HUES64 (cell line): ENCODE measurements around the gene HMCN1.

ENCODE experiments used
- H3K27ac ChIP-seq: 2 replicates; pipeline ENCODE4 v1.7.0; 2013; ENCODE audit warnings: low read depth, low read length, inconsistent platforms
- H3K27me3 ChIP-seq: 2 replicates; pipeline ENCODE4 v1.6.1; 2013; ENCODE audit warnings: mild to moderate bottlenecking, low read length; ENCODE audit not compliant: insufficient read depth
- H3K36me3 ChIP-seq: 2 replicates; pipeline ENCODE4 v1.6.1; 2013; ENCODE audit warnings: mild to moderate bottlenecking, low read length; ENCODE audit not compliant: insufficient read depth
- H3K4me1 ChIP-seq: 2 replicates; pipeline ENCODE4 v1.6.1; 2013; ENCODE audit warnings: mild to moderate bottlenecking, low read length, moderate library complexity; ENCODE audit not compliant: insufficient read depth
- H3K4me3 ChIP-seq: 2 replicates; pipeline ENCODE4 v1.5.1; 2013; ENCODE audit warnings: mild to moderate bottlenecking, low read length, moderate library complexity
- H3K9ac ChIP-seq: 2 replicates; pipeline ENCODE4 v1.6.1; 2013; ENCODE audit warnings: mild to moderate bottlenecking, low read depth, low read length
- H3K9me3 ChIP-seq: 2 replicates; pipeline ENCODE4 v1.6.1; 2013; ENCODE audit warnings: low read depth, low read length; ENCODE audit not compliant: insufficient read depth
- WGBS: fragments of 150-250, 120-280 bp; methylation state at CpG from one replicate; pipeline ENCODE4 v1.1.7; 2013; ENCODE audit warnings: missing lambda C conversion rate; 5-methylcytosine and 5-hydroxymethylcytosine counted together

The HMCN1 gene

DNA sequence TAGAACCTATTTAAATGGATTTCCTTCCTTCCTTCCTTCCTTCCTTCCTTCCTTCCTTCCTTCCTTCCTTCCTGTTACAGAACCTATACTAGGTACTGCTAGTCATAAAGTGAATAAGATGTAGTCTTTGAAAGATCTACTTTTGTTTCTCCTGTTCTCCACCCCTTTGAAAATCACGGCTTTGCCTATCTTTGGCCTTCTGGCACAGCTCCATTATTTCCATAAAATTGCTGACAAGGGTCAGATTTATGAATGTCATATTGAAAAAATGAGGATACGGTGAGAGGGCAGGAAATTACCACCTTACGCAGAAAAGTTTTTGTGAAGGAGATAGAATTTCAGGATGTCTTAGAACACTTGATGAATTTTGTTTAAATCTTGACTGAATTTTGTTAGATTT is 18.1 kb upstream of the HMCN1 start:
- Histone ChIP-seq H3K4me1 (no peaks in the 10 kb centered on the region), H3K4me3 (no peak overlapping the region), H3K36me3 (no peaks in the 10 kb centered on the region), H3K9ac (no peak overlapping the region), H3K27me3 (no peaks in the 10 kb centered on the region), H3K27ac (no peak overlapping the region), H3K9me3 (no peaks in the 10 kb centered on the region)
- 97% methylated on average over 2 of the region's 3 CpGs for WGBS

- no peak overlapping the region for H3K4me3 ChIP-seq
- WGBS, result 34% methylated on average over 4 of the region's 4 CpGs
- H3K27ac ChIP-seq, result no peak overlapping the region
- no peaks in the 10 kb centered on the region for H3K27me3 ChIP-seq
- H3K9me3 ChIP-seq, result no peaks in the 10 kb centered on the region
- no peak overlapping the region for H3K9ac ChIP-seq
- no peaks in the 10 kb centered on the region for H3K36me3 ChIP-seq
- H3K4me1 ChIP-seq, result no peaks in the 10 kb centered on the region
These were observed 15.2 kb upstream of the HMCN1 start for GRCh38 chr1:185719021-185719420.

GRCh38 chr1:185720633-185721272 is 13.4 kb upstream of the HMCN1 start:
- no peaks in the 10 kb centered on the region for H3K36me3 ChIP-seq
- H3K27ac ChIP-seq, result no peak overlapping the region
- no peaks in the 10 kb centered on the region for H3K4me1 ChIP-seq
- H3K9ac ChIP-seq, result no peak overlapping the region
- WGBS, result no CpG with 5 or more reads among the region's 2 CpGs
- no peak overlapping the region for H3K4me3 ChIP-seq
- no peaks in the 10 kb centered on the region for H3K27me3 ChIP-seq
- H3K9me3 ChIP-seq, result no peaks in the 10 kb centered on the region

DNA sequence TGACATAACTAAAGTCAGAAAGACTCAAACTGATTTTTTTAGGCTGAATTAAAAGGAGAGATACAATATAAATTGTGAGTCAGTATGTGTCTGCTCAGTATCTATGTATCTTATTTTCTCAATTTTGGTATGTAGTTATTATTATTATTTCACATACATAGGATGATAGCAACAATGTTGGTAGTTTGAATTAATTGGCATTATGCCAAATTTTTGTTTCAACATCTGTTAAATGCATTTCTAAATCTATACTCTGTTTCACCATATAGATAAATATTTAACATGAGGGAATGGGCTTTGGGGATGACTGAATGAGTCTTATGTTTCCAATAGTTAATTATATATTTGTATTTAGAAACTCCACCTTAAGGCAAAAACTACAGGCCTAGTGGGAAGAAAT is 12.6 kb upstream of the HMCN1 start:
- no peak overlapping the region for H3K4me3 ChIP-seq
- no peaks in the 10 kb centered on the region for H3K4me1 ChIP-seq
- no peaks in the 10 kb centered on the region for H3K9me3 ChIP-seq
- no peak overlapping the region for H3K27ac ChIP-seq
- no peaks in the 10 kb centered on the region for H3K36me3 ChIP-seq
- no peak overlapping the region for H3K9ac ChIP-seq
- H3K27me3 ChIP-seq, result no peaks in the 10 kb centered on the region

GRCh38 chr1:185722098-185722497 is 12.1 kb upstream of the HMCN1 start:
- Histone ChIP-seq H3K27ac (no peak overlapping the region), H3K27me3 (no peaks in the 10 kb centered on the region)
- 84% methylated on average over 2 of the region's 2 CpGs for WGBS

GRCh38 chr1:185727726-185728125 is 6.5 kb upstream of the HMCN1 start:
- H3K4me3 ChIP-seq, result no peak overlapping the region
- 0 out of 2 replicates have a peak, but pooled peaks cover 2% of the 10 kb centered on the region for H3K4me1 ChIP-seq
- H3K9ac ChIP-seq, result no peak overlapping the region
- H3K36me3 ChIP-seq, result no peaks in the 10 kb centered on the region
- 97% methylated on average over 1 of the region's 2 CpGs for WGBS
- no peak overlapping the region for H3K27ac ChIP-seq
- no peaks in the 10 kb centered on the region for H3K9me3 ChIP-seq
- peaks cover 3% of the 10 kb centered on the region; the same call in 1 of the 2 replicates for H3K27me3 ChIP-seq

More at GRCh38 chr1:185722098-185722497, 12.1 kb upstream of the HMCN1 start:
- H3K9me3 ChIP-seq, result no peaks in the 10 kb centered on the region
- no peak overlapping the region for H3K4me3 ChIP-seq
- no peaks in the 10 kb centered on the region for H3K36me3 ChIP-seq
- H3K9ac ChIP-seq, result no peak overlapping the region
- H3K4me1 ChIP-seq, result no peaks in the 10 kb centered on the region

DNA sequence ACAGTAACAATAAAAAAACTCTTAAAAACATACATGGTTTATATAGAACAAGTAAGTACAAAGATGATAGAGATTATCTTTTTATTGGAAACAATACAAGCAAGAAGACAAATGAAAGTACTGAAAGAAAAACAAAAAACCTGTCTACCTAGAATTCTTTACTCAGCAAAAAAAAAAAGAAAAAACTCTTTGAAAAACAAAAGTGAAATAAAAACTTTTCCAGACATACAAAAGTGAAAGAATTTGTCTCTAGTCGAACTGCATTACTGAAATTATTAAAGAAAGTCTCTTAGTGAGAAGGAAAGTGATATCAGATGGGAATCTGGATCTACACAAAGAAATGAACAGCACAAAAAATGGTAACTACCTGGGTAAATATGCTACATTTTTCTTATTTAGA is 2.7 kb upstream of the HMCN1 start:
- 92% methylated on average over 1 of the region's 1 CpG for WGBS
- Histone ChIP-seq H3K9me3 (no peaks in the 10 kb centered on the region), H3K27me3 (peaks cover 16% of the 10 kb centered on the region), H3K9ac (no peak overlapping the region), H3K4me1 (peaks cover 11% of the 10 kb centered on the region), H3K4me3 (no peak overlapping the region), H3K27ac (no peak overlapping the region), H3K36me3 (no peaks in the 10 kb centered on the region)

GRCh38 chr1:185732951-185733350 is 1.2 kb upstream of the HMCN1 start:
- H3K9me3 ChIP-seq, result no peaks in the 10 kb centered on the region
- H3K4me3 ChIP-seq, result no peak overlapping the region
- H3K27ac ChIP-seq, result no peak overlapping the region
- H3K27me3 ChIP-seq, result peaks cover 16% of the 10 kb centered on the region
- H3K36me3 ChIP-seq, result no peaks in the 10 kb centered on the region
- WGBS, result 79% methylated on average over 5 of the region's 5 CpGs
- no peak overlapping the region for H3K9ac ChIP-seq
- H3K4me1 ChIP-seq, result peaks cover 11% of the 10 kb centered on the region

DNA sequence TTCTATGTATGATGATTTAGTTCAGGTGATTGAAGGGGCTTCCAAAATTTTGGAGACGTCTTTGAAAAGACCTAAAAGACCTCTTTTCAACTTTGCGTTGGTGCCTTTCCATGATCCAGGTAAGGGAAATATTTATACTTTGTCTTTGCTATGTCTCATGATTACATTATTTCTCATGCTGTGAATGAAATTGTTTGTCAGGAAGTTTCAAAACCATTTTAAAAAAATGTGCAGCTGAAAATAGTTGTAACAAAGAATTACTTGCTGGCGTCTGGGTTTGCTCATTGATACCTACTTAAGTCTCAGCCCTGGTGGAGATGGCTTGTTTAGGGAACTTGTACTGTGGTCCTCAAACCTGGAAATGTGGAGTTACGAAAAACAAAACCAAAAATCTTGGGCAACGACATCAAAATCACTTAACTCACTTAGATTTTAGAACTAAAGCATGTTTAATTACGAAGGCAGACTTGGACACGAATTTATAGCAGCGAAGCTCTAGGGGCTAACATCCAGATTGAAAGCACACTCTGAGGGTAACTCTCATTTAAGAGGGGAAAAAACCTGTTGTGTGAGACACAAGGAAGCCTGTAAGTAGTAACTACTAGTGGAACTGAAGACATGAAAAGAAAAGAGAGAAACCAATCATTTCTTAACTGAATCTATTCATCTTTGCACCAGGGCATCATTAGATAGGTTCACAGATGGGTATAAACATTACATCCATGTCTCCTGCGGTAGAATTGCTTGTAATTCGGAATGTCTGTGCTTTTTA is 924 bp downstream of the HMCN1 start:
- Histone ChIP-seq H3K27me3 (peaks cover 16% of the 10 kb centered on the region), H3K36me3 (no peaks in the 10 kb centered on the region), H3K4me1 (peaks cover 11% of the 10 kb centered on the region), H3K9ac (peak overlapping the region; percentile 67; the same call in 1 of the 2 replicates), H3K4me3 (peak overlapping the region; percentile 69), H3K9me3 (no peaks in the 10 kb centered on the region), H3K27ac (no peak overlapping the region)
- 59% methylated on average over 10 of the region's 10 CpGs for WGBS

DNA sequence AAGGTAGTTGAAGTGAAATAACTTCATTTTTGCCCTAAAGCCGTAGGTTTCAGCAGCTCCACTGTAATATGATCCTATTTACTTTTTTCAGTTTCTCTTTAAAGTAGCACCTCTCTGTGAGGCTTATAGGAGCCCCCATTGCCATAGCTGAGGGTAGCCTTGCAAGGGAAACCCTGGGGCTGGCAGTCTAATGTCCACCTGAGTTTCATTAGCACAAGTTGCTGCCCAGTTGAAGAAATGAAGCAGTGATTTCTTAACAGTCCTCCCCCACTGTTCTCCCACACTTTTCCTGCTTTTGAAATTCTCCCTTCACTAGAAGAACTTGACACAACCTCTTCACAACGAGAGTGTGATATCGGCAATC is 1.5 kb downstream of the HMCN1 start:
- Histone ChIP-seq H3K36me3 (no peaks in the 10 kb centered on the region), H3K9ac (no peak overlapping the region), H3K4me3 (peak overlapping the region; percentile 69), H3K27ac (no peak overlapping the region), H3K9me3 (no peaks in the 10 kb centered on the region), H3K27me3 (peaks cover 16% of the 10 kb centered on the region), H3K4me1 (peaks cover 11% of the 10 kb centered on the region)
- WGBS, result 64% methylated on average over 3 of the region's 3 CpGs

DNA sequence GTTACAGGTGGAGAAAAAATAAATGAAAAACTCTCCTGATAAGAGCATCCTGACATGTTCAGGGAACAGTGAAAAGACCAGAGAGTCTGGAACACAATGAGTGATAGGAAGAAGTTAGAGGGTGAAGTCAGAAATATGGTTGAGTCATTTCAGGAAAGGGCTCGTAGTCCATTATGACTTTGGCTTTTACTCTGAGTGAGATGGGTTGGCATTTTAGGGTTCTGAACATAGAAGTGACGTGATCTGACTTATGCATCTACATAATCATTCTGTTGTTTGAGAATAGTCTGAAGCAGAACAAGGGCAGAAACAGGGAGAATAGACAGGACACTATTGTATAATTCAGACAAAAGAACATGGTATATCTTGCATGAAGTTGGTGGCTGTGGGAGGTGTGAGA is 5.8 kb downstream of the HMCN1 start:
- peaks cover 8% of the 10 kb centered on the region for H3K4me1 ChIP-seq
- 99% methylated on average over 2 of the region's 2 CpGs for WGBS
- no peak overlapping the region for H3K4me3 ChIP-seq
- H3K27me3 ChIP-seq, result peaks cover 10% of the 10 kb centered on the region
- no peak overlapping the region for H3K9ac ChIP-seq
- no peak overlapping the region for H3K27ac ChIP-seq
- no peaks in the 10 kb centered on the region for H3K36me3 ChIP-seq
- H3K9me3 ChIP-seq, result 0 out of 2 replicates have a peak, but pooled peaks cover 4% of the 10 kb centered on the region
